Endodermal cell (in vitro differentiated cells): ENCODE data around the gene NHEJ1. TPM values are rescaled to one million over a fixed set of nuclear protein-coding genes. Genes with fewer than 3 reads are reported as not detected.

Source experiments
- DNase-seq: peaks from one replicate; pipeline ENCODE4 v3.0.0-alpha.2; 2017
- H3K27ac ChIP-seq: 2 replicates; pipeline ENCODE4 v1.5.1; 2013; ENCODE audit warnings: mild to moderate bottlenecking, low read depth, low read length, moderate library complexity
- H3K27me3 ChIP-seq: 2 replicates; pipeline ENCODE4 v1.6.1; 2013; ENCODE audit warnings: mild to moderate bottlenecking, low read length, moderate library complexity; ENCODE audit not compliant: insufficient read depth, control insufficient read depth, poor library complexity, severe bottlenecking
- H3K36me3 ChIP-seq: 2 replicates; pipeline ENCODE4 v1.7.0; 2013; ENCODE audit warnings: mild to moderate bottlenecking, low read length, moderate library complexity; ENCODE audit not compliant: control insufficient read depth, insufficient read depth
- H3K4me1 ChIP-seq: one replicate; pipeline ENCODE4 v1.7.0; 2013; ENCODE audit warnings: low read length; ENCODE audit not compliant: control insufficient read depth, insufficient read depth
- H3K4me3 ChIP-seq: 2 replicates; pipeline ENCODE4 v1.5.1; 2013; ENCODE audit warnings: mild to moderate bottlenecking, low read length, moderate library complexity
- H3K9ac ChIP-seq: 2 replicates; pipeline ENCODE4 v1.6.1; 2013; ENCODE audit warnings: mild to moderate bottlenecking, low read length, moderate library complexity; ENCODE audit not compliant: poor library complexity, severe bottlenecking; ENCODE audit errors: extremely low read depth
- H3K9me3 ChIP-seq: 2 replicates; pipeline ENCODE4 v1.6.1; 2013; ENCODE audit warnings: mild to moderate bottlenecking, low read length, moderate library complexity; ENCODE audit not compliant: control insufficient read depth
- H3K27ac Mint-ChIP-seq: 2 replicates; pipeline ENCODE4 v1.8.0; 2020; ENCODE audit warnings: mixed read lengths
- H3K27me3 Mint-ChIP-seq: 2 replicates; pipeline ENCODE4 v1.8.0; 2021; ENCODE audit warnings: mild to moderate bottlenecking, mixed read lengths; ENCODE audit not compliant: insufficient read depth
- H3K36me3 Mint-ChIP-seq: 2 replicates; pipeline ENCODE4 v1.8.0; 2020; ENCODE audit warnings: low read depth, mixed read lengths
- H3K4me1 Mint-ChIP-seq: 2 replicates; pipeline ENCODE4 v1.8.0; 2020; ENCODE audit warnings: mixed read lengths
- H3K4me3 Mint-ChIP-seq: 2 replicates; pipeline ENCODE4 v1.8.0; 2020; ENCODE audit warnings: mild to moderate bottlenecking, moderate library complexity, mixed read lengths
- H3K9me3 Mint-ChIP-seq: 2 replicates; pipeline ENCODE4 v1.8.0; 2020; ENCODE audit warnings: mild to moderate bottlenecking, mixed read lengths
- CTCF ChIP-seq: fragments of 200-600 bp; sonication (generic); conservative IDR thresholded peaks from 2 replicates; pipeline ENCODE4 v1.5.0; 2021; ENCODE audit warnings: antibody characterized with exemption, mild to moderate bottlenecking
- WGBS, 2 experiments: methylation state at CpG; one replicate each; pipeline versions ENCODE4 v1.1.5 to v1.1.7; 2013; ENCODE audit warnings: missing lambda C conversion rate in 2 of 2, mixed read lengths in 1 of 2; ENCODE audit not compliant: insufficient coverage in 1 of 2, insufficient read length in 1 of 2; 5-methylcytosine and 5-hydroxymethylcytosine counted together
- total RNA-seq, 2 donors: library from RNA; stranded (reverse); fragmentation: NEBNext Ultra II Directional in 1 of 2; extraction: Animal tissue kit (Norgen Biotek cat#: 25700) in 1 of 2; gene quantifications; 2 replicates in 1 of 2; 3 replicates in 1 of 2; pipeline ENCODE4 v1.2.1, GENCODE V29; 2021

NHEJ1 gene
- total RNA-seq, 2 donors from 2014 or later: 16.2 to 27.4 TPM

- Mint-ChIP-seq H3K27me3 (peaks cover 16% of the 10 kb centered on the region), H3K9me3 (no peaks in the 10 kb centered on the region), H3K4me3 (no peak overlapping the region), H3K4me1 (peaks cover 15% of the 10 kb centered on the region), H3K27ac (no peak overlapping the region), H3K36me3 (peaks cover 9% of the 10 kb centered on the region)
- Histone ChIP-seq H3K27me3 (peaks cover 19% of the 10 kb centered on the region), H3K9ac (no peak overlapping the region), H3K4me1 (peaks cover 5% of the 10 kb centered on the region), H3K36me3 (peaks cover 21% of the 10 kb centered on the region), H3K27ac (no peak overlapping the region), H3K9me3 (no peaks in the 10 kb centered on the region), H3K4me3 (no peak overlapping the region)
- no peak for DNase-seq
- TF ChIP-seq CTCF: no peak
- 93 to 98% methylated on average over 2 to 3 of the region's 3 CpGs for WGBS, 2 experiments
Observed at GRCh38 chr2:219158586-219158985, 2.0 kb downstream of the NHEJ1 start.

DNA sequence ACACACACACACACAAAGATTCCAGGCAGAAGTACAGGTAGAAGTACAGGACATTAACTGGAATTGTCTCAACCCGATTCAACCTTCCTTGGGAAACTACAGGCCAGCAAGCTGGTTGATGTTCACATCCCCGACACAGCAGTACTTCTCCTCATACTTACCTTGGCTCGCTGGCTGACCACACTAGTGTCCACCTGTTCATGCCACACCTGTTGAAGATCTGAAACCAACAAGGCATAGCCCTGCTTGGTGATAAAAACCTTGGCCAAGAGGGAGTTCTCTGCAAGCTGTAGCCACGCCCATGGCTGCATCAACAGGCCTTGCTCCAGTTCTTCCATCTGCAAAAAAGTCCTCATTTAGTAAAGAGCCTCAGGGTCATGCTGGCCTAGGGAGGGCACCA lies 2.6 kb downstream of the NHEJ1 start:
- Histone ChIP-seq H3K4me3 (no peak overlapping the region), H3K27me3 (peaks cover 13% of the 10 kb centered on the region), H3K36me3 (peaks cover 22% of the 10 kb centered on the region), H3K9ac (no peak overlapping the region), H3K4me1 (peaks cover 5% of the 10 kb centered on the region), H3K9me3 (no peaks in the 10 kb centered on the region), H3K27ac (no peak overlapping the region)
- Mint-ChIP-seq H3K27me3 (peaks cover 13% of the 10 kb centered on the region), H3K4me3 (no peak overlapping the region), H3K36me3 (peaks cover 9% of the 10 kb centered on the region), H3K27ac (no peak overlapping the region), H3K9me3 (no peaks in the 10 kb centered on the region), H3K4me1 (peaks cover 15% of the 10 kb centered on the region)
- WGBS, 2 experiments: 93% methylated on average over 3 to 4 of the region's 4 CpGs
- DNase-seq: no peak
- TF ChIP-seq CTCF: no peak

- DNase-seq: no peak
- Histone ChIP-seq H3K9me3 (no peaks in the 10 kb centered on the region), H3K36me3 (peaks cover 22% of the 10 kb centered on the region), H3K9ac (no peak overlapping the region), H3K4me3 (no peak overlapping the region), H3K27me3 (peaks cover 7% of the 10 kb centered on the region), H3K27ac (no peak overlapping the region), H3K4me1 (peaks cover 5% of the 10 kb centered on the region)
- peaks cover 7% of the 10 kb centered on the region for H3K27me3 Mint-ChIP-seq
- H3K4me1 Mint-ChIP-seq: peaks cover 15% of the 10 kb centered on the region
- peaks cover 9% of the 10 kb centered on the region for H3K36me3 Mint-ChIP-seq
- WGBS, 2 experiments: 73 to 95% methylated on average over 7 to 8 of the region's 8 CpGs
- no peak for TF ChIP-seq CTCF
- no peak overlapping the region for H3K4me3 Mint-ChIP-seq
- no peaks in the 10 kb centered on the region for H3K9me3 Mint-ChIP-seq
- H3K27ac Mint-ChIP-seq: no peak overlapping the region
Observed at GRCh38 chr2:219157396-219157795, 3.2 kb downstream of the NHEJ1 start.
